GM19372 (cell line): ENCODE results near the gene PLAGL2.
"Not testable (repeated sequence)": the region's sequence is repeated elsewhere in the genome, so short reads cannot be mapped to it uniquely, and the experiment has no call there.

Experiments
- ATAC-seq: cut with Tn5 transposase; IDR thresholded peaks from one replicate; pipeline ENCODE4 v1.9.1; 2021; ENCODE audit warnings: mild to moderate bottlenecking, low read depth, moderate library complexity; ENCODE audit not compliant: unreplicated experiment

PLAGL2 gene

DNA sequence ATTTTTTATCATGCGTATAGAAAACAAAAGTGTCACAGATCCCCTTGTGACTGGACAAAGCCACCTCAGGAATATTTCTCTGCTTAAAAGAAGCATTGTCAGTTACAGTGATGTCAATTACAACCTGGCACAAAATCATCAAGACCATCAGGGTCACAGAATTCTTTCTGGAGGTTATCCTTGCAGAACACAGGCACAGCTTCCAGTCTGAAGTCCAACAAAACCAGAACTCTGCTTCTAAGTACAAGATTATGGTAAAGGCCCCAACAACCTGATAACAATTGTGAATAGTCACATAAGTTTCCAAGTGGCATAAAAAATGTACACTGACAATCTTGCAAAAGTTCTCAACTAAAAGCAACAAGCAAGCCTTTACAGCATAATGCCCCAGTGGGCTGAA, 21.0 kb downstream of the PLAGL2 start:
- ATAC-seq = no peak

DNA sequence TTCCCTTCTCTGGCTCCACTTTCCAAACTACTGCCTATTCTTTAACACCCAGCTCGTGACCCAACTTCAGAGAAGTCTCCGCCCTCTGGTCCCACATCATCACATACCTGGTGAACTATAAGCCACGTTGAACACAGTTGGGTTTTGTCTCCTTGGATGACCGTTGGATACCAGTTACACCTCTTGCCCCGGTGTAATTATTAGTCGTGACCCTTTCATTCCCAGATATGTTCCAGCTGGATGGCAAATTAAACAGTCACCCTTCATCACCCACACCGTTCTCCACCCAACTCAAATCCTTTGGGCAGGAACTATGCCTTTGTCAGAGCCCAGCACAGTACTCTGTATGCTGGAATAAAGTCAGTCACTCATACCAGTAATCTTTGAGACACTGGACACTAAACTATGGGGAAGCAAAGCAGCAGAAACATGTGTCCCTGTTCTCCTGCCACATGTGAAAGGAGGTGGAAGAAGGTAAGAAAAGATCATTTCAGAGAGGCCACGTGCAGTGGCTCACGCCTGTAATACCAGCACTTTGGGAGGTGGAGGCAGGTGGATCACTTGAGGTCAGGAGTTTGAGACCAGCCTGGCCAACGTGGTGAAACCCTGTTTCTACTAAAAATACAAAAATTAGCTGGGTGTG, 22.5 kb downstream of the PLAGL2 start:
- ATAC-seq = no peak

DNA sequence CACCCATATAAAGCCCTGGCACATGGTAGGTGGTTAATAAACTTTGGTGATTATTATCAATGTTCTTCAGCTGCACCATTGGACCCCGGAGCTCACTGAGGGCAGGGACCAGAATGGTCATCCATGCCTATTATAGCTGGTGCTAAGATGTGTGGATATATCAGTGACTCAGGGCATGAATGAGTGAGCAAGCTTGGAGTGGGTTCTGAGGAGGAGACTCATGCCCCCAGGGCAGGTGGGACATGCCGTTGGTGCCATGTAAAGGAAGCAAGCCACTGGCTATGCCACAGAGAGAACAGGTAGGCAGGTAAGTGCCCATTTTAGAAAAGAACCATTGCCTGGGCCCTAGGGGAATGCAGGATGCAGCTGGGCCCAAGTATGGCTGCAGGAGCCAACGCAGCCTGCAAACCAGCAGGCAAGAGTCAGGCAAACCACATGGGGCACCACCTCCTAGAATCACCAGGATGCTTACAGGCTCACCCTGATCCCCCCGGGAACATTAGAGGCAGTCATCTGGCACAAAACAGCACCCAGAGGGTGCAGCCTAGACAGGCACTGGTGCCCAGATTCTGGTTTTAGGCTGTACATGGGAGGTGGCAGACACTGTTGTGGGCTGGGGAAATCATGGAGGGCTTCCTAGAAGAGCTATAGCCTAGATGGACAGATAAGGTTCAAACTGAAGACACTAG, 23.5 kb downstream of the PLAGL2 start:
- ATAC-seq = no peak

DNA sequence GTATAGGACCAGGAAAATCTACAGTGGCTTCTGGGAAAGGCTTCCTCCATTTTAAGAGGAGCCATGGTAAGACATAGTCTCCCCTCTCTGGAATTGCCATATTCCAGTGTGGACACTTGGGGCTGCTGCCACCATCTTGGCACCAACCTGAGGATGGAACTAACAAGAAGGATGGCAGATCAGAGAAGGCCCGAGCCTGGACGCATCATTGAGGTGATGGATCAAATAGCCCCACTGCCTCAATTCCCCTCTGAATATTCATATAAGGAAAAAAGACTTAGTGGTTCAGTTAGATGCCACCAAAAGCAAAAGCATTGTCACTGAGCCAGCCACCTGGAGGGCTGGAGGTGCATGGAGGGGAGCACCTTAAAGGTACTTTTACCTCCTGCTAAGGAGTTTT, 25.9 kb downstream of the PLAGL2 start:
- ATAC-seq = no peak

DNA sequence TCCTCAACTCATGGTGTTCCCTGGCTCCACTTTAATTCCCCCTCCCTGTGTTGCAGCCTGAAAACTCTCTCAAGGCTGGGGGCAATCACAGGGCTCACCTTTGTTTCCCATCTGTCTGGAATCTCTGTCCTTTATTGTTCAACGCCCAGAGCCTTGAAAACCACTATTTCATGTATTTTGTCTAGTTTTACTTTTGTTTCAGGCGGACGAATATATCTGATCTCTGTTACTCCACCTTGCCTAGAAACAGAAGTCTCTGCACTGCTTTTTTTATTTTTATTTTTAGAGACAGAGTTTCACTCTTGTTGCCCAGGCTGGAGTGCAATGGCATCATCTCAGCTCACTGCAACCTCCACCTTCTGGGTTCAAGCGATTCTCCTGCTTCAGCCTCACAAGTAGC, 27.6 kb downstream of the PLAGL2 start:
- no peak for ATAC-seq

DNA sequence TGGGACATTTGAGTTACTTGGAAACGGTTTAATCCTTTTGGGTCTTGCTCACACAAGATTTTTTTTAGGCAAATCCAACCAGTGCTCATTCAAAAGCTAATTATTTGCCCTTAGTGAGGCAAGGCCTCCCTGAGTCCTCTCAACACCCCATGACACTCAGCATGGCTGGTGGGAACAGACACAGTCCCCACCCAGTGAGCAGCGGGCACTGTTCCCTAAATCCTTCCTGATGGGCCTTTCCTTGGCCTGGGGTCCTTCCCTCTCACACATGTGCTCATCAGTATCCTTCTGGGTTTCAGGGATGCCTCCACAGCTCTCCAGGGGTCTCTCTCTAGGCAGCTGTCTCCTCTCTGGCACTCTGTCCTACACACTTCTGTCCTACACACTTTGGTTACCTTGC, 28.0 kb downstream of the PLAGL2 start:
- ATAC-seq = no peak

DNA sequence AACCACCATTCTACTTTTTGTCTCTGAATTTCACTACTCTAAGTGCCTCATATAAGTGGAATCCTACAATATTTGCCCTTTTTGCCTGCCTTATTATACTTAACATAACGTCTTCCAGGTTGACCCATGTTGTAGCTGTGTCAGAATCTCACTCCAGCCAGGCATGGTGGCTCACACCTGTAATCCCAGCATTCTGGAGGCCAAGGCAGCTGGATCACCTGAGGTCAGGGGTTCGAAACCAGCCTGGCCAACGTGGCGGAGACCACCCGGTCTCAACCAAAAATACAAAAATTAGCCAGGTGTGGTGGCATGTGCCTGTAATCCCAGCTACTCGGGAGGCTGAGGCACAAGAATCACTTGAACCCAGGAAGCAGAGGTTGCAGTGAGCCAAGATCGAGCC, 29.8 kb downstream of the PLAGL2 start:
- not testable (repeated sequence) for ATAC-seq

DNA sequence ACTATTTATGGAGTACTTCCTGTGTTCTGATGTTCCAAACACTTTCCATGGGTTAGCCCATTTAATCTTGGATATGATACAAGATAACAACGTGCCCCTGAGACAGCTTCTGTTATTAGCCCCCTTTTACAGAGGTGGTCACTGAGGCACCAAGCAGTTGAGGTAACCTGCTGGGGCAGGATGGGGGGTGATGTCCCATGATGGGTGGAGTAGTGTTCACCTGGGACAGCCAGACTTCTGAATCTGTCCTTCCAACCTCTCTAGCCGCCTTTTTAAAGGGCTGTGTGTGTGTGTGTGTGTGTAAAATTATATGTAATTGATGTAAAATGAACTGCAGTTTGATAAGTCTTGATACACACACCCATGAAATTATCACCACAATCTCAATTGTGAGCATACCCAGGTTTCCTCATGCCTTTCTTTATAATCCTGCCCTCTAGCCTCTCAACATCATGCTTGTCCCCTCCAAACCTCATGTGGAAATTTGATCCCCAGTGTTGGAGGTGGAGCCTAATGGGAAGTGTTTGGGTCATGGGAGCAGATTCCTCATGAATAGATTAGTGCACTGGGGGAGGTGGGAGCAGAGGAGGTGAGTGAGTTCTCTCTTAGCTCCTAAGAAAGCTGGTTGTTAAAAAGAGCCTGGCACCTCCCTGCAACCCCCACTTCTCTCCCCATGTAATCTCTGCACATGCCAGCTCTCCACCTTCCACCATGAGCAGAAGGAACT, 39.2 kb downstream of the PLAGL2 start:
- no peak for ATAC-seq

DNA sequence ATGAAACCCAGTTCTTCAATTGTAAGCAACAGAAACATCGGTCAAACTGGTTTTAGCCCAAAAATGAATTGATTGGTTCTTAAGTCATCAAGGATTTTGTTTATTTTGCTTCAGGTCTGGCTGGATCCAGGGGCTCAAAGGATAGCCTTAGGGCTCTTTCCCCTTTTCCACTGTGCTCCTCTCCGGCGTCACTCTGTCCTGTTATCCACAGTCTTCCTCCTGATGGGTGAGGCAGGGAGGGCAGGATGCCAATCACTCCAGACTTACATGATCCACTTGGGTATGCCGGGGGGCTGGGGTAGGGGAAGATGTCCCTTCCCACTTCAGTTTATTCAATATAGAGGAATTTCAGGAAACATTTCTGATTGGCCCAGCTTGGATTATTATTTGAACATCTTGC, 40.0 kb downstream of the PLAGL2 start:
- no peak for ATAC-seq

DNA sequence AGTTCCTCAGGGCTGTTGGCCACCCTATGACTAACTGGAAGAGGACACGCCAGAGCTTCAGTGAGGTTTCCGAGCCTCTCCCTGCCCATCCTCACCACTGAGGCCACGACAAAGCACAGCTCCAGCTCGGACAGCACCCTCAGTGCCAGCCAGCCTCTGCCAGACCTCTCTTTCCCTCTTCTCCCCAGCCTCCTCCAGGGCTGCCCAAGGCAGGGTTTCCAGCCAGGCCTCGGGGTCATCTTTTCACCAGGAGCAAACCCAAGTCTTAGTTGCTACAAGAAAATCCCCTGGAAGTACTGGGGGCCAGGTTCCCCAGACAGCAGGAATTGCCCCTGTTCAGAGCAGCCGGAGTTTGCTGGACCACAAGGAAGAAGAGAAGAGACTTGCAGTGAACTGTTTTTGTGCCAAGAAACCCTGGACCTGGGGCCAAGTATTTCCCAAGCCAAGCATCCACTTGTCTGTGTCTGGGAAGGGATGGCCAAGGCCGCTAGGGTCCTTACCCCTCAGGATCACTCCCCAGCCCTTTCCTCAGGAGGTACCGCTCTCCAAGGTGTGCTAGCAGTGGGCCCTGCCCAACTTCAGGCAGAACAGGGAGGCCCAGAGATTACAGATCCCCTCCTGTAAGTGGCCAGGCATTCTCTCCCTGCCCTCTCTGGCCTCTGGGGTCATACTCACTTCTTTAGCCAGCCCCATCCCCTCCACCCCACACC, 41.6 kb downstream of the PLAGL2 start:
- no peak for ATAC-seq

DNA sequence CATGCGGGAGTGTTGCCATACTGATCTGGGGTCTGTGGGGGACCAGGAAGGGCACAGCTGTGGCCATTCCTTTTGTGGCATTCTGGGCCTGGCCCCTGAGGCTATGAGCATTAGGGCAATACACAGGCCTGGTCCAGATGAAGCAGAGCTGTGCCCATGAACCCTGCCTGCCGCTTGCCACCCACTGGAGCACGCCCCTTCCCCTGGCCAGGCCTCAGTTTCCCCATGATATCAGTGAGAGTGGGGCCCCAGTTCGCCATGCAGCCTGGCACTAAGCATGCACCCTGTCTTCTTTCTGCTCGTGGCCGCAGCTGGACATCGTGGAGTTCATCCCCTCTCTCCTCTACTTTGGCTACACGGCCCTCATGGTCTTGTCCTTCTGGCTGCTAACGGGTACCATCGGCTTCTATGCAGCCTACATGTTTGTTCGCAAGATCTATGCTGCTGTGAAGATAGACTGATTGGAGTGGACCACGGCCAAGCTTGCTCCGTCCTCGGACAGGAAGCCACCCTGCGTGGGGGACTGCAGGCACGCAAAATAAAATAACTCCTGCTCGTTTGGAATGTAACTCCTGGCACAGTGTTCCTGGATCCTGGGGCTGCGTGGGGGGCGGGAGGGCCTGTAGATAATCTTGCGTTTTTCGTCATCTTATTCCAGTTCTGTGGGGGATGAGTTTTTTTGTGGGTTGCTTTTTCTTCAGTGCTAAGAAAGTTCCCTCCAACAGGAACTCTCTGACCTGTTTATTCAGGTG, 42.4 kb downstream of the PLAGL2 start:
- ATAC-seq = no peak

DNA sequence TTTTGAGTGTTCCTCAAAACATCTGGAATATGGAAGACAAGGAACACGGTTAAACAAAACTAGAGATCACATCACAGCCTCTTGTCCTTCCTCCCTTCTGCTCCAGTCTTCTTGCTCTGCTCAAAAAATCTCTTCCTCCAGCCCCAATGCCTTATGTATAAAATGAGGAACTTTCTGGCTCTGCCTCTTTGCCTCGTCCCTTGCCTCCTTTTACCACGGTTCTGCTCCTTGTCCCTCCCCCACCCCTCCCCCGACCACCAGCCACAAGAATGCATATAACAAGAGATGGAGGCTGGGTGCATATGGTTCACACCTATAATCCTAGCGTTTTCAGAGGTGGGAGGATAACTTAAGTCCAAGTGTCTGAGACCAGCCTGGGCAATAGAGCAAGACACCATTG, 43.6 kb downstream of the PLAGL2 start:
- no peak for ATAC-seq

DNA sequence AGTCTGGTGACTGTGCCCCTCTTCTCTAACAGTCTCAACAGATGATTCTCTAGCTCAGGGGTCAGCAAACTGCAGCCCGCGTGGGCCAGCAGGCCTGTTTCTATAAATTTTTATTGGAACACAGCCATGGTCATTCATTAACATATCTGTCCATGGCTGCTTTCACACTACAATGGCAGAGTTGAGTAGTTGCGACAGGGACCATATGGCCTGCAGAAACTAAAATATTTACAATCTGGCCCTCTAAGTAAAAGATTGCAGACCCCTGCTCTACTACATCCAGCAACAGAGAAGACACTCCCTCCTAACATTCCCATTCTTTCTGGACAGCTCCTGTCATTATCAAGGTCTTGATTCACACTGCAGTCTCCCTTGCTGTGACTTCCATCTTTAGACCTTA, 45.2 kb downstream of the PLAGL2 start:
- ATAC-seq = no peak

DNA sequence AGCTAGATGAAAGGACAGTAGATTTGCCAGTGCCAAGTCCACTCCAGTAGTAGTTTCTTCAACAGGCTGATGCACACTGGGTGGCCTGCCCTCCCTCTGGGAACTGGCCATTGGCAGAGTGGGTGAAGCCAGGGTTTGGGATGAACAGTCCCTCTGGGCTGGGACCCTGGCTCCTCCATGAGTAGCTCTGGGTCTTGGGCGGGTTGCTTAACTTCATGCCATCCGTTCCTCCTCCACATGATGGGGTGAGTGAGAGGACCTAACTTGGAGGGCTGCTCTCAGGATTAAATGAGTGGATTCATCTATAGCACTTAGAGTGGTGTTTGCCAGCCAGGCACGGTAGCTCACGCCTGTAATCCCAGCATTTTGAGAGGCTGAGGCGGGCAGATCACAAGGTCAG, 47.2 kb downstream of the PLAGL2 start:
- no peak for ATAC-seq

DNA sequence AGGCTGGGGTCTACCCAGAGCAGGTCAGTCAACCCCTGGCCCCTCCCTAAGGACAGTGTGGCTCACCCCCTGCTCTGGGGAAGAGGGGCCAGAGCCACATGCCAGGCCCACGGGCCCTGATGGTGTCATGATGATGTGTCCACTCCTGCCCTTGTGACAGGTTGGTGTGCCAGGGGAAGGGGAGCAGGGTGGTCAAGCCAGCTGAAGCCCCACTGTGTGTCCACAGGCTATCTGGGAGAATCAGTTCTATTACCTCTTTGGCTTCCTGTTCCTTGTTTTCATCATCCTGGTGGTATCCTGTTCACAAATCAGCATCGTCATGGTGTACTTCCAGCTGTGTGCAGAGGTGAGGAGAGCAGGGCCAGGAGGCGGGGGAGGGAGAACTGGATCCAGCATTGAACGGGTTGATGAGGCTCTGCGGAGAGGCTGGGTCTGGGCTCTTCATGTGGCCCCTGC, 47.7 kb downstream of the PLAGL2 start:
- no peak for ATAC-seq

DNA sequence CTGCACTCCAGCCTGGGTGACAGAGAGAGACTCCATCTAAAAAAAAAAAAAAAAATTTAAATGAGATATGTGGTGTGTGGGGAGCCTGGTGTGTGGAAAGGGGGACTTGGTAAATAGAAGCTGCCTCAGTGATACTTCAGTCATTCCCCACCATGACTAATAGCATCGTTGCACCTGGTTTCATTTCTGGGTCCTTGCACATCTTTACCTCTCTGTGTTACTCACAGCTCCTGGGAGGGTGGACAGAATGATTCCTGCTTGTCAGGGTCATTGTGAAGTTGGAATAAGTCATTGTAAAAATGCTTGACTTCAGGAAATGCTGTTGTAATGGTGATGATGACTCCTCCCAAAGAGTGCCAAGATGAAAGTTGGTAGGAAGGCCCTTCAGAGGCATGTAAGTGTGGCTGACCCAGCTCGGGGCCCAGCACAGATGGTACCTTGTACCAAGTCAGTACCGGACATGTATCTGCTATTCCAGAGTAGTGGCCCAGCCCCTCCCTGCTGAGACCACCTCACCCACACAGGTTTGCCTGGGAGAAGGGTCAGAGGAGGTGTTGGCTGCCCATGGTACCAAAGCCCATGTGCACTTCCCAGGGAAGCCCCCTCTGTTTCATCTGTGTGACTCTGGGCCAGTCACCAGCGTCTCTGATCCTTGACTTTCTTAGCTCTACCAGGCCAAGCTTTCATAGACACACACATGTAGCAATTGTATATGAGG, 48.4 kb downstream of the PLAGL2 start:
- ATAC-seq = no peak

DNA sequence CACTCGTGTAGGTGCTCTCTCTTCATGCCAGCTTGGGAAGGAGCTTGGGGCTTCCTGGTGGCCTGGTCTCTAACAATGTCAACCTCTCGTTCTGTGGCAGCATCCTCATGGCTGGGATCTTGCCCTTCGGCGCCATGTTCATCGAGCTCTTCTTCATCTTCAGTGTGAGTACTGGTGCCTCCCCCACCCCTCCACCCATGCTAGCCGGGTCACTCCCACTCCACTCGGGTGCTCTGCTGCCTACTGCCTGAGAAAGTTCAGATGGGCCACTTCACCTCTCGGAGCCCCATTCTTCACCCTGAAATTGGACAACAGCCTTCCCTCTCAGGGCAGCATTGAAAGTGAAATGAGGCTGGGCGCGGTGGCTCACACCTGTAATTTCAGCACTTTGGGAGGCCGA, 49.2 kb downstream of the PLAGL2 start:
- no peak for ATAC-seq

DNA sequence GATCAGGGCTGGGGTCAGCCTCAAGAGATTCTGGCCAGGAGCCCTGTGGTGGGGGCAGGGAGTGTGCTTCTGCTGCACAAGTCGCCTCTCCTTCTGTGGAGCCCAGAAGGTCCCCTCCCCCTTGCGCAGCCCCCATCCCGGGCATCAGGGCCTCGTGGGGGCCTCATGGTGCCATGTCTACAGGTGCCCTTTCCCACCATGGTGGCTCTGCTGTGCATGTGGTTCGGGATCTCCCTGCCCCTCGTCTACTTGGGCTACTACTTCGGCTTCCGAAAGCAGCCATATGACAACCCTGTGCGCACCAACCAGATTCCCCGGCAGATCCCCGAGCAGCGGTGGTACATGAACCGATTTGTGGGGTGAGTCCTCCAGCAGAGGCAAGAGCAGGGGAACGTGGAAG, 49.9 kb downstream of the PLAGL2 start:
- no peak for ATAC-seq

DNA sequence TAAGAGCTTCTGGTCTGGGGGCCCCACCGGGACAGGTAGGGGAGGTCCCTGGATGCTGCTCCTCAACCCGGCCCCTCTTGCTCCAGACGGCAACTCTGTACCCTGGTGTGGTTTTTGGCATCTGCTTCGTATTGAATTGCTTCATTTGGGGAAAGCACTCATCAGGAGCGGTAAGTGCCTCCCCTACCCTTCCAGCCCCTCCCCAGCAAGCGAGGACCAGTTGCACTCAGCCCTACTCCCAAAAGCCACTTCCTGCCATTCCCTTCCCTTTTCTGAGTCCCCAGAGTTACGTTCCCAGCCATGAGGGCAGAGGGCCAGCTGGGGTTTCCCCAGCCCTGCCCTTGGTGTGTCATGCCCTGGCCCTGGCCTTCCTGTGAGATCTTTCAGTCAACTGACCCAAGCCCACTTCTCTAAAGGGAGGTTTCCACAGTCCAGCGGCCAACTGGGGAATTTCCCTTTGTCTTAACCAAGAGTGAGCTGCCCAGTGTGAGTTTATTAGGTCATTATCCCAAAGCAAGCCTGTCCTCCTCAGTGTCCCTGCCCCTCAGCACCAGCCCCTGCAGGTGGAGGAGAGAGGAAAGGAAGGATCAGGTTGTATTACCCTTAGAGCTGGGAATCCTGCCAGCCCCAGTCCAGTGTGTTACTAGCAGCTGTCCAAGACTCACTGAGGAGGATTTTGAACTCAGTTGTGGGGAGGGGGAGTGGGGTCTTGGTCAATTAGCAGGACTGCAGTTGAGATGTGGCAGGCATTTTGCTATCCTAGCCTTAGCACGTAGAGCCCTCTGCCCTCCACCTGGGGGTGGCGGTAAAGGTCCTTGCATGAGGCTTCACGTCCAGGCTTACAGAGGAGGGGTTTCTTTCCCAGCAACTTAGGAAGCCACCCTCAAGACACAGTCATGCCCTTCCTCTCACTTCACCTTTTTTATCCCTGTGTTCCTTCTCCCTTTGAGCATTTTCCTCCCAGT, 52.2 kb downstream of the PLAGL2 start:
- no peak for ATAC-seq
